Liver (tissue), 9 donors: ENCODE data around the gene COMP. TPM values are rescaled to one million over a fixed set of nuclear protein-coding genes. Genes with fewer than 3 reads are reported as not detected.

Source experiments
- DNase-seq: peaks from one replicate; pipeline ENCODE4 v3.0.0-alpha.2; 2017; ENCODE audit warnings: low spot score
- H3K27ac ChIP-seq, 2 donors: one replicate each; pipeline ENCODE4 v1.7.0; 2013; ENCODE audit warnings: inconsistent platforms in 2 of 2, low read length in 2 of 2, control low read depth in 1 of 2, low read depth in 1 of 2, mild to moderate bottlenecking in 1 of 2
- H3K27me3 ChIP-seq, 4 donors: one replicate each; pipeline versions ENCODE4 v1.6.1 to v1.7.0; 2013; ENCODE audit warnings: low read length in 3 of 4, inconsistent platforms in 1 of 4, mild to moderate bottlenecking in 1 of 4, moderate library complexity in 1 of 4; ENCODE audit not compliant: control insufficient read depth in 4 of 4, insufficient read depth in 4 of 4
- H3K36me3 ChIP-seq, 4 donors: one replicate each; pipeline versions ENCODE4 v1.6.1 to v1.7.0; 2013; ENCODE audit warnings: low read length in 3 of 4, mild to moderate bottlenecking in 3 of 4, low read depth in 1 of 4, moderate library complexity in 1 of 4; ENCODE audit not compliant: control insufficient read depth in 4 of 4, insufficient read depth in 3 of 4
- H3K4me1 ChIP-seq, 4 donors: one replicate each; pipeline versions ENCODE4 v1.6.1 to v1.7.0; 2013; ENCODE audit warnings: low read length in 3 of 4, mild to moderate bottlenecking in 3 of 4, moderate library complexity in 1 of 4; ENCODE audit not compliant: control insufficient read depth in 4 of 4, insufficient read depth in 4 of 4
- H3K4me3 ChIP-seq, 3 donors: one replicate each; pipeline versions ENCODE4 v1.6.1 to v1.7.0; 2013; ENCODE audit warnings: low read length in 3 of 3, control low read depth in 1 of 3, low read depth in 1 of 3, mild to moderate bottlenecking in 1 of 3
- H3K9ac ChIP-seq, 2 donors: one replicate each; pipeline ENCODE4 v1.7.0; 2013; ENCODE audit warnings: low read length in 2 of 2, mild to moderate bottlenecking in 2 of 2, moderate library complexity in 2 of 2, control low read depth in 1 of 2, low read depth in 1 of 2
- H3K9me3 ChIP-seq, 4 donors: one replicate each; pipeline versions ENCODE4 v1.6.1 to v1.7.0; 2013; ENCODE audit warnings: low read length in 3 of 4; ENCODE audit not compliant: control insufficient read depth in 4 of 4
- ATF3 ChIP-seq: IDR thresholded peaks from 2 replicates; pipeline ENCODE4 v1.6.1; 2016; ENCODE audit warnings: antibody characterized with exemption
- CTCF ChIP-seq: fragments of 150-350 bp; IDR thresholded peaks from 2 replicates; pipeline ENCODE4 v1.5.1; 2017; ENCODE audit warnings: improper control_type of control experiment, low read depth, low read length; ENCODE audit not compliant: missing input control
- EGR1 ChIP-seq, 2 donors: IDR thresholded peaks; 2 replicates each; pipeline ENCODE4 v1.6.1; 2016 to 2018; ENCODE audit warnings: antibody characterized with exemption in 2 of 2, low read depth in 2 of 2
- FOXA1 ChIP-seq: IDR thresholded peaks from 2 replicates; pipeline ENCODE4 v1.6.1; 2016; ENCODE audit warnings: antibody characterized with exemption
- FOXA2 ChIP-seq: IDR thresholded peaks from 2 replicates; pipeline ENCODE4 v1.6.1; 2016; ENCODE audit warnings: antibody characterized with exemption
- GABPA ChIP-seq, 2 donors: IDR thresholded peaks in 1 of 2; conservative IDR thresholded peaks in 1 of 2; 2 replicates each; pipeline ENCODE4 v1.6.1; 2016; ENCODE audit warnings: antibody characterized with exemption in 2 of 2, mild to moderate bottlenecking in 1 of 2, moderate library complexity in 1 of 2
- HNF4A ChIP-seq, 2 donors: conservative IDR thresholded peaks; 2 replicates each; pipeline ENCODE4 v1.6.1; 2016; ENCODE audit warnings: antibody characterized with exemption in 2 of 2, mild to moderate bottlenecking in 2 of 2
- MAX ChIP-seq: IDR thresholded peaks from 2 replicates; pipeline ENCODE4 v1.6.1; 2016; ENCODE audit warnings: antibody characterized with exemption
- NR2F2 ChIP-seq: IDR thresholded peaks from 2 replicates; pipeline ENCODE4 v1.6.1; 2016; ENCODE audit warnings: antibody characterized with exemption
- REST ChIP-seq: IDR thresholded peaks from 2 replicates; pipeline ENCODE4 v1.6.1; 2016; ENCODE audit warnings: antibody characterized with exemption, mild to moderate bottlenecking
- SP1 ChIP-seq: IDR thresholded peaks from 2 replicates; pipeline ENCODE4 v1.6.1; 2018; ENCODE audit warnings: antibody characterized with exemption, mild to moderate bottlenecking
- TAF1 ChIP-seq: conservative IDR thresholded peaks from 2 replicates; pipeline ENCODE4 v1.6.1; 2016; ENCODE audit warnings: antibody characterized with exemption, mild to moderate bottlenecking
- YY1 ChIP-seq: IDR thresholded peaks from 2 replicates; pipeline ENCODE4 v1.6.1; 2016; ENCODE audit warnings: antibody characterized with exemption, mild to moderate bottlenecking
- ZBTB33 ChIP-seq: IDR thresholded peaks from 2 replicates; pipeline ENCODE4 v1.6.1; 2016; ENCODE audit warnings: antibody characterized with exemption
- WGBS: extraction: QIAGEN DNeasy Blood & Tissue Kit; methylation state at CpG from one replicate; pipeline ENCODE4 v1.1.7; 2013; 5-methylcytosine and 5-hydroxymethylcytosine counted together
- polyA plus RNA-seq, 2 donors: library from polyadenylated mRNA; stranded (reverse) in 1 of 2; unstranded in 1 of 2; fragments of 200-250 nt in 1 of 2; fragments of >200 nt in 1 of 2; fragmentation: Nextera tagmentation in 1 of 2; extraction: Ambion mirVana in 1 of 2; gene quantifications; one replicate each; pipeline versions ENCODE4 v1.2.1 to v1.2.3, GENCODE V29; 2013 to 2015
- total RNA-seq, 2 donors: library from RNA; depleted of rRNA; stranded (reverse); fragments of >200 nt; gene quantifications; one replicate each; pipeline ENCODE4 v1.2.3, GENCODE V29; 2014
- donor health status: healthy.
- donor health status: healthy.
- donor health status: healthy.
- donor health status: healthy.
- donor health status: healthy.

Gene COMP
- total and polyA plus RNA-seq, 4 donors = 0.03 to 0.17 TPM; not detected in 2

GRCh38 chr19:18793144-18794028 lies 2.3 kb upstream of the COMP start:
- Histone ChIP-seq H3K36me3 (no peaks in the 10 kb centered on the region), H3K9me3 (no peaks in the 10 kb centered on the region), H3K27ac (no peak overlapping the region), H3K4me1 (peaks cover 0 to 18% (median 4%) of the 10 kb centered on the region in 4 donors), H3K27me3 (peaks cover 0 to 13% (median 6%) of the 10 kb centered on the region in 4 donors), H3K4me3 (no peak overlapping the region), H3K9ac (no peak overlapping the region)
- no peak for DNase-seq
- TF ChIP-seq CTCF (no peak), SP1 (no peak), MAX (no peak), HNF4A (conservative IDR thresholded peaks at IDR 0.05) (no peak), REST (no peak), GABPA (IDR thresholded peaks at IDR 0.05 in 1 of 2, conservative IDR thresholded peaks at IDR 0.05 in 1 of 2) (no peak), FOXA2 (no peak), FOXA1 (no peak), YY1 (no peak), EGR1 (IDR thresholded peaks at IDR 0.05; ENCODE audit: low read depth in 2 of 2) (no peak), NR2F2 (no peak), ATF3 (no peak), TAF1 (no peak), ZBTB33 (no peak)
- WGBS = 83% methylated on average over 13 of the region's 13 CpGs
